NCI-H128 (cell line): ENCODE measurements around the gene HMCN1.

Experiments
- DNase-seq: peaks from one replicate; lab custom pipeline; 2025; ENCODE audit not compliant: unreplicated experiment; lab: John Stamatoyannopoulos, UW

The HMCN1 gene

DNA sequence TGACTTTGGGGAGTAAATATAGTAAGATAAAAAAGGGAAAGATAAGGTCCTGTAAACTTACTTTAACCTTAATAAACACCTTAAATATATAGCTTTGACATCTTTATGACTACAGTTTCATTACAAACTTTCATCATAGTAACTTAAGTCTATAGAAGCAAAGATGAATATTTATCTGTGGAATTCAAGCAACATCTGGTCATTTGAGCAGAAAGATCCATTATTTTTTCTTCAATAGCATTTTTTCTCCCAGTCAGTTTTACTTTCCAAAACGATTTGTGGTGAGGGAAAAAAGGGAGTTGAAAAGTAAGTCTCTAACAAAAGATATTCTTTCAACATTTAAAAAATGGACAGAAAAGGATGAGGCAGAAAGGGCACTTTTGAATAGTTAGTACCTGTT is 69.0 kb downstream of the HMCN1 start:
- DNase-seq = no peak

GRCh38 chr1:185804206-185804605 is 70.0 kb downstream of the HMCN1 start:
- no peak for DNase-seq

GRCh38 chr1:185804608-185805007 is 70.4 kb downstream of the HMCN1 start:
- DNase-seq = no peak

- DNase-seq = no peak
Observed at GRCh38 chr1:185807275-185807674, 73.1 kb downstream of the HMCN1 start.

DNA sequence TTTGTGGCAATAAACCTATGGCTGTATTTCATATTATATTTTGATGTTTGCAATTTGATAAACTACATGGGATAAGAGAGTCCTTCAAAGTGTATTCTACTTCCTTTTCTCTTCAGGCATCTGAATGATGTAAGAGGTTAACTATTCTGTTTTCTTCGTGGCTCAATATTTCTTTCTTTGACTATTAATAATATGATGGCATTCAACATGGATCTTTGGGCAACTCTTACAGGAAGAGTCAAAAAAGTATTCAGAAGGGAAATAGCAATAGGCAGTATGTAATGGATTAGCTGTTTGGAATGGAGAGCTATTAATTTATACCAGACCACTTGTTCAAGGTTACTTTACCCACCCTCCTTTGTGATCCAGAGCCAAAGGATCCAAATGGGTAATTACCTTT is 74.4 kb downstream of the HMCN1 start:
- no peak for DNase-seq

- DNase-seq = no peak
Observed at GRCh38 chr1:185811073-185811709, 77.0 kb downstream of the HMCN1 start.

GRCh38 chr1:185812934-185813333 is 78.7 kb downstream of the HMCN1 start:
- DNase-seq = no peak

- peak; percentile 31 for DNase-seq
Observed at GRCh38 chr1:185813401-185813979, 79.3 kb downstream of the HMCN1 start.

- no peak for DNase-seq
Observed at GRCh38 chr1:185816460-185816859, 82.3 kb downstream of the HMCN1 start.

- no peak for DNase-seq
Observed at GRCh38 chr1:185819798-185820197, 85.6 kb downstream of the HMCN1 start.

DNA sequence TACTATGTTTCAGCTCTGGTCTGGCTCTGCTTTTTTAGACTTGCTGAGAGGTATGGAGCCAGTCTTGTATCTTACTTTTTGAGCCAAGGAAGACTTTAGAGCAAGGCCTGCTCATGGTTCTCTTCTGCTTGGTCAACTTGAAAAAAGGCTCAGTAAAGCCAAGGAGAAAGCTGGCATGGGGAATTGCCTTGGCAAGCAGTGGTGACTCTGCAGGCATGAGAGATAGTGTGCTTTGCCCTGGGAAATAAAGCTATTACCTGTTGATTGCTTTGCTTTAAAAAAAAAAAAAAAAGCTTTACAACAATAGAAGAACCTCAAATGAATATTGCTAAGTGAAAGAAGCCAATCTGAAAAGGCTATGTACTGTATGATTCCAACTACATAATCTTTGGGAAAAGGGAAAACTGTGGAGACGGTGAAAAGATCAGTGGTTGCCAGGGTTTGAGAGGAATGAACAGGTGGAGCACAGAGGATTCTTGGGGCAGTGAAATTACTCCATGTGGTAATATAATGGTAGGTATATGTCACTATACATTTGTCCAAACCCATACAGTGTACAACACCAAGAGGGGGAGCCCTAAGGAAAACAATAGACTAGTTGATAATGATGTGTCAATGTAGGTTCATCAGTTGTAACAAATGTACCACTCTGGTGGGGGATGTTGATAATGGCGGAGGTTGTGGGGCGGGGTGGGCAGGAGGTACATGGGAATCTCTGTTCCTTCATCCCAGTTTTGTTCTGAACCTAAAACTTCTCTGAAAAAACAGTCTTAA is 87.6 kb downstream of the HMCN1 start:
- DNase-seq = no peak

GRCh38 chr1:185823467-185823866 is 89.3 kb downstream of the HMCN1 start:
- DNase-seq = no peak

DNA sequence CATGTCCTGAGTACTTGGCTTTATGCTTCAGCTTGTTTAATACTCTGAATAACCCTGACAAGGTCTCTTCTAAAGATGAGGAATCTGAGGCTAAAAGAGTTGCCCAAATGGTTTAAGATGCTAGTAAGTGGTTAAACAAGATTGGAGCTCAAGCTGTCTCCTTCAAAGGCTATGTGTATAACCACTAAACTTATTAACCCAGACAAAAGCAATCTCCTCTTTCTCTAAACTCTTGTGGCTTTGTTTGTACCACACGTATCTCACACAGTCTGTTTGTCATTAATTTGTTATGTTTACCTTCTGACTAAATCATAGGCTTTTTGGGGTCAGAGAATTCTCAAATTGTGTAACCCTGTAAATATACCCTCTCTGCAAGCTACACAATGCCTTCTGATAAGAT is 89.9 kb downstream of the HMCN1 start:
- DNase-seq = no peak

DNA sequence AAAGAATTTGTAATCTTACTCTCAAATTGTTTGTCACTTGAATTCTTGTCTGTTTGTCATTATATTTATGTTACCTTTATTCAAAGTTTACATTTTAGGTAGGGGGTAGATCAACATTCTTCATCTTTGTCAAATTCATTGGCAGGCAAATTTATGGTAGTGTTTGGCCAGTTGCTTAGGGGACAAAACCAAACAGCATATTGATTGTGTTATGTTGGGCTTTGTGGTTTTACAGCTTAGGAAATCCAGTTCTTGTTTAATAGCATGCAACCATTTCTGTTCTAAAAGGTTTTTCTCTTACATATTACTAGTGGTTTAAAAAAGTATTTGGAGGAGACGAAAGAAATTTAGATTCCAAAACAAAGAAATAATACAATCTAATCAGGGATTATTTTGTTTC is 91.4 kb downstream of the HMCN1 start:
- no peak for DNase-seq

- DNase-seq = no peak
Observed at GRCh38 chr1:185834371-185834905, 100.2 kb downstream of the HMCN1 start.

GRCh38 chr1:185835191-185835590 is 101.0 kb downstream of the HMCN1 start:
- DNase-seq = no peak

DNA sequence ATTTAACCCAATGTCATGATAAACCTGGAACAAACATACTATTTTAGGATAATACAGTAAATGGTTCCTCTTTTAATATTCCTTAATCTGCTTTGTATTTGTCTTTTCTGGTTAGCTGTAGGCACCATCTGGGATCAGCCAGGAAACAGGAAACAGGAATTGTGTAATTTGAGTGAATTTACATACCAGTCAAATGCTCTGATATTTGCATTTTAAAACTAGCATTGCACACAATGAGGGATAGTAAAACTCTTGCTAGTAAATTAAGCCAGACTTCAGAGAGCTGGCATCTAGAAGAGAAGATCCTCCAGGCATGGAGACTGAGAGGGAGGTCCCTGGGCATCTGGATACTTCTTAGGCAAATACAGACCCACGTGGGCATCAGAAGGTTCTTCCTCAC is 103.5 kb downstream of the HMCN1 start:
- DNase-seq = no peak

DNA sequence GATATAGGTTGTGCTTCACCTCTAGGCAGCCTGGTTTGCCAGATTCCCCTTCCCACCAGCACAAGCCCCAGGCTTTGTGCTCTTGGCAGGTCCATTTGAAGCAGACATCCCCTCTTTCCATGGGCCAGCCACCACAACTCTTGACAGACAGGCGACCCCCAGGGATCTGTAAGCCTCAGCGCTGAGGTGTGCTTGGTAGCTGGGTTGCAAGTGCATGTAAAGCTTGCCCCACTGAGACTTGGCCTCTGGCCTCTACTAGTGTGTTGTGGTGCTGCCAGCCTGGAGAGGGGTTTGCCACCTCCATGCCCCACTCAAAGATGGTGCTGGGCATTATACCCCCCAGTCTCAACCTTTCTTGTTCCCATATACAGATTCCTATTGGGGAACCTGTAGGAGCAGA is 103.9 kb downstream of the HMCN1 start:
- DNase-seq = no peak

DNA sequence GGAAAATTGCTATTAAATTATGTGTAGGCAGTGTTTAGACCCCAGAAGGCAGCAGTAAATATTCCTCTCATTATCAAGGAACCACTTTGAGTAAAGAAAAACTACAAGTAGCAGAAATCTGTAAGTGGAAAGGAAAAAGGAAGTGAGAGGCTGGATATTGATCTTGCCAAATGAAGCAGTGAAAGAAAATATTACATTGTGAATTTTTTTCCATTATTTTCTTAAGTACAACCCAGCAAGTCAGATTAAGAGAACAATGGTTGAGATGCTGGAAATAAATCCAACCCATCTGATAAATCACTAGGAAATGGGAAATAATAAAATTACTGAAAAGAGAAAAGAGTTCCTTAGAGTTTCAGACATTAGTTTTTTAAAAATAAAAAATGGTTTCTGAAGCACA is 106.7 kb downstream of the HMCN1 start:
- no peak for DNase-seq

- no peak for DNase-seq
Observed at GRCh38 chr1:185843297-185843869, 109.2 kb downstream of the HMCN1 start.

GRCh38 chr1:185843986-185844385 is 109.8 kb downstream of the HMCN1 start:
- no peak for DNase-seq
